ENCODE results near the gene IGSF22.
A peak's percentile ranks its signal among the peaks of the same experiment; 100 is the strongest.

The IGSF22 gene

DNA sequence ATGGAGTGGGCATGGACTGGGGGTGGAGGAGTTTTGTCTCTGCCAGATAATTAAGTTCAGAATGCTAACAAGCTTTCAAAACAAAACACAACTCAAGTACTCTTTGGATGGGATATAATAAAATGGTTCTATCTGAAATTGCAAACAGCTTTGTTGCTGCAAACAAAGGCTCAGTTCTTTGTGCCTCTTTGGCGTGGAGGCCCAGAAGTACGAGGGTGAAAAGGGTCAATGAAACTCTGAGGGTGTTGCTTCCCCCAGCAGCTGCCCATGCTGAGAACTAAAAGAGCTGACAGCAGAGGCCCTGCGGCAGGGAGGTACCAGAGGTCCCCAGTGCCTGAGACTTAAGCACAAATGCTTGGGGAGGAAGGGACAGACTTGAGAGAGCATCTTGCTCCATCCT is 26.5 kb upstream of the IGSF22 start:
- Histone ChIP-seq H3K36me3 (replicated peaks) (no peaks in the 10 kb centered on the region), H3K27ac (no peak overlapping the region), H3K4me3 (ENCODE audit: low read depth, low read length) (no peak overlapping the region), H3K27me3 (replicated peaks) (no peaks in the 10 kb centered on the region)
- in situ Hi-C loops (cut with HindIII; ENCODE audit: low pct_ligation_motif_present, low sequenced_read_pairs): no loop called here
- no peak for DNase-seq
- TF ChIP-seq, protein P1, sequence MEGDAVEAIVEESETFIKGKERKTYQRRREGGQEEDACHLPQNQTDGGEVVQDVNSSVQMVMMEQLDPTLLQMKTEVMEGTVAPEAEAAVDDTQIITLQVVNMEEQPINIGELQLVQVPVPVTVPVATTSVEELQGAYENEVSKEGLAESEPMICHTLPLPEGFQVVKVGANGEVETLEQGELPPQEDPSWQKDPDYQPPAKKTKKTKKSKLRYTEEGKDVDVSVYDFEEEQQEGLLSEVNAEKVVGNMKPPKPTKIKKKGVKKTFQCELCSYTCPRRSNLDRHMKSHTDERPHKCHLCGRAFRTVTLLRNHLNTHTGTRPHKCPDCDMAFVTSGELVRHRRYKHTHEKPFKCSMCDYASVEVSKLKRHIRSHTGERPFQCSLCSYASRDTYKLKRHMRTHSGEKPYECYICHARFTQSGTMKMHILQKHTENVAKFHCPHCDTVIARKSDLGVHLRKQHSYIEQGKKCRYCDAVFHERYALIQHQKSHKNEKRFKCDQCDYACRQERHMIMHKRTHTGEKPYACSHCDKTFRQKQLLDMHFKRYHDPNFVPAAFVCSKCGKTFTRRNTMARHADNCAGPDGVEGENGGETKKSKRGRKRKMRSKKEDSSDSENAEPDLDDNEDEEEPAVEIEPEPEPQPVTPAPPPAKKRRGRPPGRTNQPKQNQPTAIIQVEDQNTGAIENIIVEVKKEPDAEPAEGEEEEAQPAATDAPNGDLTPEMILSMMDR (IDR thresholded peaks at IDR 0.05; ENCODE audit: low read depth, low read length, missing control alignments): no peak

DNA sequence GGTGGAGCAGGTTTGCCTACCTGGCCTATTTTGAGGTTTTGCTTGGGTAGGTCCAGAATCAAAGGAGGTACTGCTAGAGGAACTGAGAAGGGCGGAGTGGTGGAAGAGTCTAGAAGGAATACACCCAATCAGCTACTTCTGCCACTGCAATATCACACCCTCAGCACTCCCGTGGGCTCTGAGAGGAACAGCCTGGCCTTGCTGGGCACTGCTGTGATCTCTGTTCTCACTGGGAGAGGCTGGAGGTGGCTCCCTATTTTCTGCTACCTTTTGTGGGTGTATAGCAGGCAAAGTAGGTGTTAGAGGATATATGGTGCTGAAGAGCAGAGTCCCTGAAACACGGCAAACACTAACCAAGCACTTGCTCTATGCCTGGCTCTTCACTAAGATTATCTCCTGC is 25.0 kb upstream of the IGSF22 start:
- Histone ChIP-seq H3K27ac (no peak overlapping the region), H3K36me3 (replicated peaks) (no peaks in the 10 kb centered on the region), H3K27me3 (replicated peaks) (no peaks in the 10 kb centered on the region), H3K4me3 (ENCODE audit: low read depth, low read length) (no peak overlapping the region)
- in situ Hi-C loops (cut with HindIII; ENCODE audit: low pct_ligation_motif_present, low sequenced_read_pairs): no loop called here
- TF ChIP-seq, protein P1 (IDR thresholded peaks at IDR 0.05; ENCODE audit: low read depth, low read length, missing control alignments): no peak
- no peak for DNase-seq

DNA sequence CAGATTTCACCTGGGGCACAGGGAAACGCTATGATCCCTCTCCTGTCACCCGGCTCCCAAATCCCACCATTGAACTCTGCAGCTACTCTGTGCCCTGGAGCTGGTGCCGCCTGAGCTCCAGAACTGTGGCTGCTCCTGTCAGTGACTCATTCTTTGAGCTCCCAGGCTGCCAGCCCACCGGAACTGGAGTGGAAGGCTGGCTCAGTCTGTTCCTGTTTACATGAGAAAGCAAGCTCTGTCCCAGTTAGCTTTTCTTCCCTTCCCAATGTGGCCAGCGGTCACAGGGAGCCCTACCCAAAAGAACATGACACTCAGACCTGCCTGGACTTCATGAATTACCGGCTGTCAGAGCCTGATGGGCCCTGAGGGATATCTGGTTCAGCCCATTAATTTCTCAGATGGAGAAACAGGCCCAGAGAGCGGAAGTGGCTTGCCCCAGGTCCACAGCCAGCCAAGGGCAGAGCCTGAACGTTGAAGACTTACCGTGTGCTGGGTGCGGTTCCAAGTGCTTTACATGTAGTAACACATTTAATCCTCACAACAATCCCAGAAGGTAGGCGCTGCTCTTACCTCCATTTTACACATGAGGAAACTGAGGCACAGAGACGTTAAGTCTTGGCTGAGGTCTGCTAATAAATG is 23.8 kb upstream of the IGSF22 start:
- peak; percentile 62 for DNase-seq
- in situ Hi-C loops (cut with HindIII; ENCODE audit: low pct_ligation_motif_present, low sequenced_read_pairs): no loop called here
- Histone ChIP-seq H3K27me3 (replicated peaks) (no peaks in the 10 kb centered on the region), H3K4me3 (ENCODE audit: low read depth, low read length) (no peak overlapping the region), H3K27ac (peak overlapping the region; percentile 24), H3K36me3 (replicated peaks) (no peaks in the 10 kb centered on the region)
- TF ChIP-seq, protein P1 (IDR thresholded peaks at IDR 0.05; ENCODE audit: low read depth, low read length, missing control alignments): no peak

DNA sequence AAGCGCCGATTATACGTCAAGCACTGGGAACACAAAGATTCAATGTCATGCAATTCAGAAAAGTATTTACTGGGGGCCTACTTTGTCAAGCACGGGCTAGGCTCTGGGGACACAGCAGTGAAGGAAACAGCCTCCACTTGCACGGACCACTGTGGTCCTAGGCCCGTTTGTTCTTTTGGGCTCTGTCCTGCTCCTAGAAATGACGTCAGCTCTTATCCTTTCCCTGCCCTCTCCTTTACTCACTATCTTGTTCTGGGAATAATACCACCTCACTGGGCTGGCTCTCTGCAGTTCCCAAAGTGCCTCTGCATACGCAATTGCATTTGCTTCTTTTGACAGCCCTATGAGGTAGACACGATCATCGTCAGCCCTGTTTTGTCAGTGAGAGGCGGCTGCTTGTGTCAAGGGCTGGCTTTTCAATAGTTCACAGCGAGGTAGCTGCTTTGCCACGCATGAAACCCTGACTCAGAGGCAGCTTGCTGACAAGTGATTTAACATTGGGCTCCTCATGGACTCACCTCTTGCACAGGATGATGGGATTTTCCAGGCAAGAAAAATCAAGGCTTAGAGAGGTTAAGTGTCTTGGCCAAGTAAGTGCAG is 22.9 kb upstream of the IGSF22 start:
- no peaks in the 10 kb centered on the region for H3K36me3 ChIP-seq (replicated peaks)
- in situ Hi-C loops (cut with HindIII; ENCODE audit: low pct_ligation_motif_present, low sequenced_read_pairs): no loop called here
- no peak overlapping the region for H3K4me3 ChIP-seq (ENCODE audit: low read depth, low read length)
- DNase-seq: no peak
- H3K27me3 ChIP-seq (replicated peaks): no peaks in the 10 kb centered on the region
- no peak overlapping the region for H3K27ac ChIP-seq
- TF ChIP-seq, protein P1 (IDR thresholded peaks at IDR 0.05; ENCODE audit: low read depth, low read length, missing control alignments): no peak

DNA sequence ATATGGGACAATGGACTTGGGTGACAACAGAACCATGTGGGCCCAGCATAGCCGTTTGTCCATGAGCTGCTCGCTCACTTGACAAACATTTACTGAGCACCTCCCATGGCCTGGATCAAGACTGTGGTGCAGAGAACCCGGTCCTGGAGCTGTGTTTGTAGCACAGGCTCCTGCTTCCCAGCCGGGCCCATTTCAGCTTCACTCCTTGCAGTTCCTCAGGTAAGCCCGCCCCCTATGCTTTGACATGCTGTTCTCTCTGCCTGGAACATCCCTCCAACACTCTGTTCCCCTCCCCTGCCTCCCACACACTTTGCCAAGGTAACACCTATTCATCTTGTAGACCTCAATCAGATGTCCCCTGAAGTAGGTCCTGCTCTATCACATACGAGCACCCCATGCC is 19.3 kb upstream of the IGSF22 start:
- in situ Hi-C loops (cut with HindIII; ENCODE audit: low pct_ligation_motif_present, low sequenced_read_pairs): no loop called here
- Histone ChIP-seq H3K4me3 (ENCODE audit: low read depth, low read length) (no peak overlapping the region), H3K27ac (no peak overlapping the region), H3K27me3 (replicated peaks) (no peaks in the 10 kb centered on the region), H3K36me3 (replicated peaks) (no peaks in the 10 kb centered on the region)
- no peak for DNase-seq
- TF ChIP-seq, protein P1 (IDR thresholded peaks at IDR 0.05; ENCODE audit: low read depth, low read length, missing control alignments): no peak
